BLaER1 treated with 17β-estradiol and CSF1 and Interleukin-3, amounts not matched to agents 10 nM and 100 nM (cell line): Measurements from ENCODE around the gene MTMR2.

Source experiments
- H3K27ac ChIP-seq, 11 experiments: shearing (Covaris generic); formaldehyde crosslinking; 2 replicates each; pipeline ENCODE4 v1.8.1; 2022
- H3K27me3 ChIP-seq, 11 experiments: shearing (Covaris generic); formaldehyde crosslinking; 2 replicates each; pipeline ENCODE4 v1.8.1; 2022
- H3K36me3 ChIP-seq, 11 experiments: shearing (Covaris generic); formaldehyde crosslinking; 2 replicates each; pipeline ENCODE4 v1.8.1; 2022
- H3K4me1 ChIP-seq, 10 experiments: shearing (Covaris generic); formaldehyde crosslinking; 2 replicates each; pipeline ENCODE4 v1.8.1; 2022
- H3K4me2 ChIP-seq, 11 experiments: shearing (Covaris generic); formaldehyde crosslinking; 2 replicates each; pipeline ENCODE4 v1.8.1; 2022
- H3K4me3 ChIP-seq, 10 experiments: shearing (Covaris generic); formaldehyde crosslinking; 2 replicates each; pipeline ENCODE4 v1.8.1; 2022
- H3K9ac ChIP-seq, 11 experiments: shearing (Covaris generic); formaldehyde crosslinking; 2 replicates each; pipeline ENCODE4 v1.8.1; 2022
- H3K9me3 ChIP-seq, 11 experiments: shearing (Covaris generic); formaldehyde crosslinking; replicated peaks in 1 of 11; 2 replicates each; pipeline ENCODE4 v1.8.1; 2022
- H4K20me1 ChIP-seq, 11 experiments: shearing (Covaris generic); formaldehyde crosslinking; 2 replicates each; pipeline ENCODE4 v1.8.1; 2022
- Cebpa-rat ChIP-seq, 11 experiments: shearing (Covaris generic); IDR thresholded peaks; 2 replicates each; pipeline ENCODE4 v1.8.1; 2022

The MTMR2 gene

GRCh38 chr11:95897731-95898130, 26.2 kb downstream of the MTMR2 start:
- H3K27me3 ChIP-seq, result no peaks in the 10 kb centered on the region
- H3K4me3 ChIP-seq, result no peak overlapping the region
- H3K9ac ChIP-seq, result no peak overlapping the region
- H3K36me3 ChIP-seq, result peaks cover 0 to 8% (median 0%) of the 10 kb centered on the region in 11 experiments; a peak in 1 of 22 replicates
- TF ChIP-seq Cebpa-rat (IDR thresholded peaks at IDR 0.05), result no peak
- H4K20me1 ChIP-seq, result peaks cover 0 to 27% (median 0%) of the 10 kb centered on the region in 11 experiments; a peak in 4 of 22 replicates
- no peaks in the 10 kb centered on the region for H3K9me3 ChIP-seq
- no peak overlapping the region for H3K4me2 ChIP-seq
- no peaks in the 10 kb centered on the region for H3K4me1 ChIP-seq
- H3K27ac ChIP-seq, result no peak overlapping the region

- no peak overlapping the region for H3K27ac ChIP-seq
- no peaks in the 10 kb centered on the region for H3K9me3 ChIP-seq
- H3K9ac ChIP-seq, result no peak overlapping the region
- H3K27me3 ChIP-seq, result no peaks in the 10 kb centered on the region
- no peak for TF ChIP-seq Cebpa-rat (IDR thresholded peaks at IDR 0.05)
- H4K20me1 ChIP-seq, result peaks cover 0 to 33% (median 6%) of the 10 kb centered on the region in 11 experiments; a peak in 7 of 22 replicates
- no peak overlapping the region for H3K4me2 ChIP-seq
- no peaks in the 10 kb centered on the region for H3K4me1 ChIP-seq
- no peak overlapping the region for H3K4me3 ChIP-seq
- H3K36me3 ChIP-seq, result peaks cover 0 to 8% (median 0%) of the 10 kb centered on the region in 11 experiments; a peak in 1 of 22 replicates
Measured at GRCh38 chr11:95895815-95896214, 28.1 kb downstream of the MTMR2 start.

- H4K20me1 ChIP-seq, result peaks cover 0 to 23% (median 6%) of the 10 kb centered on the region in 11 experiments; a peak in 7 of 22 replicates
- no peak overlapping the region for H3K9ac ChIP-seq
- no peaks in the 10 kb centered on the region for H3K9me3 ChIP-seq
- H3K4me1 ChIP-seq, result no peaks in the 10 kb centered on the region
- H3K36me3 ChIP-seq, result peaks cover 0 to 9% (median under 1%) of the 10 kb centered on the region in 11 experiments; a peak in 5 of 22 replicates
- no peak for TF ChIP-seq Cebpa-rat (IDR thresholded peaks at IDR 0.05)
- no peak overlapping the region for H3K4me3 ChIP-seq
- H3K27me3 ChIP-seq, result no peaks in the 10 kb centered on the region
- no peak overlapping the region for H3K4me2 ChIP-seq
- H3K27ac ChIP-seq, result no peak overlapping the region
Measured at GRCh38 chr11:95892892-95893570, 30.9 kb downstream of the MTMR2 start.

GRCh38 chr11:95892492-95892891, 31.4 kb downstream of the MTMR2 start:
- Histone ChIP-seq H3K9ac (no peak overlapping the region), H3K36me3 (peaks cover 0 to 14% (median 4%) of the 10 kb centered on the region in 11 experiments; a peak in 10 of 22 replicates), H3K4me2 (no peak overlapping the region), H3K27me3 (no peaks in the 10 kb centered on the region), H3K9me3 (no peaks in the 10 kb centered on the region), H3K27ac (no peak overlapping the region), H4K20me1 (peaks cover 0 to 22% (median 6%) of the 10 kb centered on the region in 11 experiments; a peak in 7 of 22 replicates), H3K4me1 (no peaks in the 10 kb centered on the region), H3K4me3 (no peak overlapping the region)
- TF ChIP-seq Cebpa-rat (IDR thresholded peaks at IDR 0.05), result no peak

- no peak overlapping the region for H3K4me2 ChIP-seq
- no peak overlapping the region for H3K27ac ChIP-seq
- no peak for TF ChIP-seq Cebpa-rat (IDR thresholded peaks at IDR 0.05)
- H3K36me3 ChIP-seq, result peaks cover 0 to 23% (median 12%) of the 10 kb centered on the region in 11 experiments; a peak in 14 of 22 replicates
- H3K9me3 ChIP-seq, result no peaks in the 10 kb centered on the region
- H3K4me1 ChIP-seq, result no peaks in the 10 kb centered on the region
- peaks cover 0 to 22% (median 6%) of the 10 kb centered on the region in 11 experiments; a peak in 7 of 22 replicates for H4K20me1 ChIP-seq
- no peaks in the 10 kb centered on the region for H3K27me3 ChIP-seq
- no peak overlapping the region for H3K9ac ChIP-seq
- H3K4me3 ChIP-seq, result no peak overlapping the region
Measured at GRCh38 chr11:95891423-95892170, 32.3 kb downstream of the MTMR2 start.

- no peaks in the 10 kb centered on the region for H3K4me1 ChIP-seq
- H3K9ac ChIP-seq, result no peak overlapping the region
- H3K36me3 ChIP-seq, result peaks cover 8 to 48% (median 20%) of the 10 kb centered on the region in 11 experiments; a peak in 18 of 22 replicates
- no peak overlapping the region for H3K4me2 ChIP-seq
- no peaks in the 10 kb centered on the region for H3K27me3 ChIP-seq
- no peak overlapping the region for H3K4me3 ChIP-seq
- peaks cover 0 to 17% (median 5%) of the 10 kb centered on the region in 11 experiments; a peak in 6 of 22 replicates for H4K20me1 ChIP-seq
- H3K27ac ChIP-seq, result no peak overlapping the region
- no peaks in the 10 kb centered on the region for H3K9me3 ChIP-seq
- no peak for TF ChIP-seq Cebpa-rat (IDR thresholded peaks at IDR 0.05)
Measured at GRCh38 chr11:95888852-95889251, 35.1 kb downstream of the MTMR2 start.

- Histone ChIP-seq H3K36me3 (peaks cover 8 to 53% (median 19%) of the 10 kb centered on the region in 11 experiments; a peak in 18 of 22 replicates), H4K20me1 (peaks cover 0 to 17% (median 4%) of the 10 kb centered on the region in 11 experiments; a peak in 6 of 22 replicates), H3K9me3 (no peaks in the 10 kb centered on the region), H3K4me1 (no peaks in the 10 kb centered on the region), H3K27me3 (no peaks in the 10 kb centered on the region), H3K4me2 (no peak overlapping the region), H3K27ac (no peak overlapping the region), H3K9ac (no peak overlapping the region), H3K4me3 (no peak overlapping the region)
- TF ChIP-seq Cebpa-rat (IDR thresholded peaks at IDR 0.05), result no peak
Measured at GRCh38 chr11:95888439-95888838, 35.5 kb downstream of the MTMR2 start.

- H4K20me1 ChIP-seq, result peaks cover 0 to 7% (median 0%) of the 10 kb centered on the region in 11 experiments; a peak in 2 of 22 replicates
- no peak for TF ChIP-seq Cebpa-rat (IDR thresholded peaks at IDR 0.05)
- no peak overlapping the region for H3K4me2 ChIP-seq
- peaks cover 14 to 65% (median 28%) of the 10 kb centered on the region in 11 experiments; a peak in 19 of 22 replicates for H3K36me3 ChIP-seq
- no peak overlapping the region for H3K9ac ChIP-seq
- H3K9me3 ChIP-seq, result no peaks in the 10 kb centered on the region
- H3K27me3 ChIP-seq, result no peaks in the 10 kb centered on the region
- no peak overlapping the region for H3K4me3 ChIP-seq
- H3K4me1 ChIP-seq, result no peaks in the 10 kb centered on the region
- H3K27ac ChIP-seq, result no peak overlapping the region
Measured at GRCh38 chr11:95886462-95886861, 37.4 kb downstream of the MTMR2 start.

- no peaks in the 10 kb centered on the region for H4K20me1 ChIP-seq
- no peaks in the 10 kb centered on the region for H3K9me3 ChIP-seq
- TF ChIP-seq Cebpa-rat (IDR thresholded peaks at IDR 0.05), result no peak
- H3K36me3 ChIP-seq, result peaks cover 14 to 74% (median 28%) of the 10 kb centered on the region in 11 experiments; a peak in 19 of 22 replicates
- no peaks in the 10 kb centered on the region for H3K27me3 ChIP-seq
- no peak overlapping the region for H3K9ac ChIP-seq
- H3K4me1 ChIP-seq, result no peaks in the 10 kb centered on the region
- no peak overlapping the region for H3K27ac ChIP-seq
- H3K4me3 ChIP-seq, result no peak overlapping the region
- H3K4me2 ChIP-seq, result no peak overlapping the region
Measured at GRCh38 chr11:95884802-95885201, 39.1 kb downstream of the MTMR2 start.
